NAMALWA (cell line): Measurements from ENCODE around the gene PLPPR2.
"Not testable (repeated sequence)": the region's sequence is repeated elsewhere in the genome, so short reads cannot be mapped to it uniquely, and the experiment has no call there.

Source experiments
- DNase-seq: peaks from one replicate; pipeline ENCODE4 v3.0.0-alpha.2; 2015; ENCODE audit warnings: low spot score

The PLPPR2 gene

DNA sequence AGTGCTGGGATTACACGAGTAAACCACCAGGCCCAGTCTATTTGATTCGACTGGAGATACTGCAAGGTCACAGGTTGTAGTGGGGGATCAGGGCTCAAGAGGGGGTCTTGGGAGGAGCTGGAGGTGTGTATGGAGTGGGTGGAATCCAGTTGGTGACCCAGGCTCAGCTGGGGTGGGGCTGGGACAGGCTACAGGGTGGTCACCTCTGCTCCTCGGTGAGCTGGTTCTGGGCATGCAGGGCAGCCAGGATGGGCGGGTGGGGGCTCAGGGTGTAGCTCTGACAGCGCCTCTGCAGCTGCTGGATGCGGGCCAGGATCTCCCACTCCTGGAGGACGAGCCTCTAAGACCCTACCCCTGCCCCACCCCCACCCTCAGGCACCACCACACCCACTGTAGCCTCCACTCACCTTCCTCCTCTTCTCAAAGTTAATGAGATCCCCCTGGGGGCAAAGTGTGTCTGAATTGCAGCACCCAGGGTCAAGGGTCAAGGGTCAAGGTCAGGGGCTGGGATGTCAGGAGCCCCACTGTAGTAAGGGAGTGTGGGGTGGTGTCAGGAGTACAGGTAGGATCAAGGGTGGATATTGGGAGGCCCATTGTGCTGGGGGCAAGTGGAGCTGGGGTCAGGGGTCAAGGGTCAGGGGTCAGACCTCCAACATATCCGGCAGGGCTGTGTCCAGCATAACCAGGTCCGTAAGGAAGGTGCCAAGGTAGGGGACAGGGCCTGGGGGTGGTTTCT is 46.7 kb downstream of the PLPPR2 start:
- no peak for DNase-seq

DNA sequence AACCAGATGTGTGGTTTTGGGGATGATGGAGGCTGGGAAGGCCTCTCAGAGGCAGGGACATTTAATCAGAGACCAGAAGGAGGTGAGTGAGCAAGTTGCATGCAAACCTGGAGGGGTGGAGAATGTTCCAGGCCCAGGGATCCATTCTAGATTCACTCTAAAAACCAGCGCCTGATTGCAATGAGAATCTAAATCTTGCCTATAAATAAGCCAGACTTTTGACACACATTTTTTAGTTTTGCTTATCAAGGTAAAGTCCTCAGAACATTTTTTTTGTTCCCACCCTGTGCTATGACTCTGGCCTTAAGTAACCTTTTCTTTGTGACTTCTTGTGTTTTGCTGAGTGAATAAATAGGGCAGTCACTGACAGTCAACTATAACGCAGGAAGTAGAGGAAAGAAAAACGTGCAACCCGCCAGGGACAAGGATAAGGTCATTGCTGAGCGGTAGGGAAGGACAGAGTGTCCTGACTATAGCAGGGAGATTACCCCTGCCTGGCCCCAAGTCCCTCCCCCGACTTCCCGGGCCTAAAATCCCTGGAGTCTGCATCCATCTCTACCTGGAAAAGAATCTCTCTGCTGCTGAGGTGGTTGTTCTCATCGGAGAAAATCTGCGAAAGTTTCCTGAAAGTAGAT is 49.5 kb downstream of the PLPPR2 start:
- DNase-seq, result no peak

DNA sequence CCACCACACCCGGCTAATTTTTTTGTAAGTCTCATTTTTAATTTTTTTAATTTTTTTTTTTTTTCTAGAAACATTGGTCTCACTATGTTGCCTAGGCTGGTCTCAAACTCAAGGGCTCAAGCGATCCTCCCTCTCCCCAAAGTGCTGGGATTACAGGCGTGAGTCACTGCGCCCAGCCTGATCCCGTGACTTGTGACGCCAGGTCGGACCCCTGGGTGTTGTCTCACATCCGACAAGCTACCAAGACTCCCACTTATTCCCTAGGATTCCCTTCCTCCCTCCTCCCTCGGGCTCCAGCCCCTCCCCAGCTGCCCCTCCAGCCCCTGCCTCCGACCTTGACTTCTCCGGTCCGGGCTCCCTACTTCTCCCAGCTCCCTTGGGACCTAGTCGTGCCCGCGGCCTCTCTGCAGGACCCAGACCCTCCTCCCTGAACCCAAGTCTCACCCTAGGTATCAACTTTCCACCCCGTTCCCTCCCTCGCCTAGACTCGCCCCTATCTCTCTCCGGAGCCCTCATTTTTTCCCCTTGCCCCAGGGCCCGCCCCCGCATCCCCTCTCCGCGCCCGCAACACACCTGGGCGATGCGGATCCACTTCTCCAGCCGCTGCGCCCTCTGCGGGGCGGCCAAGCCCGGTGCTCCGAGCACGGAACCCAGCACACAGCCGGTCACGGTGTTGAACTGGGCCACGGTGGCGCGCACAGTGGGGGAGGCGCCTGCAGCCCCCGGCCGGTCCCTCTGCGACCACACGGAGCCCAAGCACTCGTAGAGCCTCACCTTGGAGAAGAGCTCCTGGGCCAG is 50.8 kb downstream of the PLPPR2 start:
- DNase-seq, result no peak

DNA sequence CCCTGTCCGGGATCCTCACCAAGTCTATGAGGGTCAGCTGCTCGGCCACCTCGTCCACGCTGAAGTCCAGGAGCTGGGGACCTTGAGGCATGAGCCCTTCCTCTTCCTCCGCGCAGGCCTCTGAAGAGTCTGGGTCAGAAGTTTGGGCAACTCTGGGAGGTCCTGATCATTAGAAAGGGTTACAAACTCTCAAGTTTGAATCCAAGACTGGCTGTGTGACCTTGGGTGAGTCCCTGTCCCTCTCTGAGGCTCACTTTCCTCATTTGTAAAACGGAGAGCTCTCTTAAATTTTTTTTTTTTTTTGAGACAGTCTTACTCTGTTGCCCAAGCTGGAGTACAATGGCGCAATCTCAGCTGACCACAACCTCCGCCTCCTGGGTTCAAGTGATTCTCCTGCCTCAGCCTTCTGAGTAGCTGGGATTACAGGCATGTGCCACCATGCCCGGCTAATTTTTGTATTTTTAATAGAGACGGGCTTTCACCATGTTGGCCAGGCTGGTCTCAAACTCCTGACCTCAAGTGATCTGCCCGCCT is 51.5 kb downstream of the PLPPR2 start:
- not testable (repeated sequence) for DNase-seq

DNA sequence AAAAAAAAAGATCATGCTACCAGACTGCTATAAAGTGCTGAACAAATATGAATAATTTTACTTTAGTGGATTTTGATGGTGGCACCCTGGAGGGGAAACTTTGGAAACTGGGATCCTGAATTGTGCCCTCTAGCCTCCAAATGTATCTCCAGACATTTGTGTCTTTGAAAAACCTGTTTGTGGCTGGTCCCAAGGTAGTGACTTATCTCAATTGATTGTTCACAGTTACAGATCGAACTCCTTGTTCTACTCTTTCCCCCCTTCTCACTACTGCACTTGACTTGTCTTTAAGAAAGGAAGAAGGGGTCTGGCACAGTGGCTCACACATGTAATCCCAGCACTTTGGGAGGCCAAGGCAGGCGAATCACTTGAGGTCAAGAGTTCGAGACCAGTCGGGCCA is 53.4 kb downstream of the PLPPR2 start:
- no peak for DNase-seq

DNA sequence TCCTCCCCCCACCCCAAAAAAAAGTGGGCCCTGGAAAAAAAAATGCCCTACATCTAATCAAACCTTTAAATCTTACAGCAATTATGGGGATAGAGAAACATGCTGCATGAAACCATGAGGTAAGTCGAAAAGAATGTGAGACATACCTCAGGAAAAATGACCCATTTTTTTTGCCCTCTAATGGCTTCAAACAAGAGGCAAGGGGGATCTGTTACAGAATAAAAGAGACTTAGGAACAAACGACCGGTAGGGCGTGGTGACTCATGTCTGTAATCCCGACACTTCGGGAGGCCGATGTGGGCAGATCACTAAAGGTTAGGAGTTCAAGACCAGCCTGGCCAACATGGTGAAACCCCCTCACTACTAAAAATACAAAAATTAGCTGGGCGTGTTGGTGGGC is 55.5 kb downstream of the PLPPR2 start:
- DNase-seq, result no peak

DNA sequence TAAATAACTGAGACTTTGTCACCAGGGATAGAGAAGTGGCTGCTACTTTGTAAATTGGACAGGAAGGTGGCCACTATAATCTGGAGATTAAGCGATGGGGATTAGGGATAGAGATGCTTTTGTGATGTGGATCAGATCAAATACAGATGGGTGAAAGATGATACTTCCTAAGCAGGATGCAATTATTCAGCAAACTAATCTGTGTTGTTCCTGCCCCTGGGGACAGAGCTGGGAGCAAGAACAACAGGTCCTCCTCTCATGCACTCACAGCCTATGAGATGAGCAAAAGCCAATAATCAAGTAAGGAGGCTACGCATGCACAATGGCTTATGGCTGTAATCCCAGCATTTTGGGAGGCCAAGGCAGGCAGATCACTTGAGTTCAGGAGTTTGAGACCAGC is 59.3 kb downstream of the PLPPR2 start:
- no peak for DNase-seq
